Measurements from ENCODE around the gene ZNF423.

ZNF423 gene

GRCh38 chr16:49706620-49707355, 149.1 kb downstream of the ZNF423 start:
- no peak for ATAC-seq
- Mint-ChIP-seq H3K4me3 (no peak overlapping the region), H3K9me3 (no peaks in the 10 kb centered on the region), H3K27me3 (peaks cover 8% of the 10 kb centered on the region), H3K27ac (no peak overlapping the region), H3K4me1 (no peaks in the 10 kb centered on the region), H3K36me3 (no peaks in the 10 kb centered on the region)

- no peaks in the 10 kb centered on the region for H3K4me1 Mint-ChIP-seq
- no peak overlapping the region for H3K27ac Mint-ChIP-seq
- no peaks in the 10 kb centered on the region for H3K9me3 Mint-ChIP-seq
- ATAC-seq: no peak
- peaks cover 15% of the 10 kb centered on the region for H3K27me3 Mint-ChIP-seq
- no peak overlapping the region for H3K4me3 Mint-ChIP-seq
- no peaks in the 10 kb centered on the region for H3K36me3 Mint-ChIP-seq
These were observed 151.2 kb downstream of the ZNF423 start for GRCh38 chr16:49704586-49705155.

GRCh38 chr16:49703483-49703882, 152.4 kb downstream of the ZNF423 start:
- no peak overlapping the region for H3K4me3 Mint-ChIP-seq
- no peaks in the 10 kb centered on the region for H3K4me1 Mint-ChIP-seq
- H3K36me3 Mint-ChIP-seq: no peaks in the 10 kb centered on the region
- ATAC-seq: no peak
- H3K27ac Mint-ChIP-seq: no peak overlapping the region
- H3K27me3 Mint-ChIP-seq: peaks cover 22% of the 10 kb centered on the region
- no peaks in the 10 kb centered on the region for H3K9me3 Mint-ChIP-seq

- Mint-ChIP-seq H3K36me3 (no peaks in the 10 kb centered on the region), H3K4me1 (no peaks in the 10 kb centered on the region), H3K27me3 (peaks cover 28% of the 10 kb centered on the region), H3K4me3 (no peak overlapping the region), H3K9me3 (no peaks in the 10 kb centered on the region), H3K27ac (no peak overlapping the region)
- ATAC-seq: no peak
These were observed 154.0 kb downstream of the ZNF423 start for GRCh38 chr16:49701789-49702494.

GRCh38 chr16:49701065-49701685, 154.7 kb downstream of the ZNF423 start:
- H3K27ac Mint-ChIP-seq: no peak overlapping the region
- H3K27me3 Mint-ChIP-seq: peaks cover 28% of the 10 kb centered on the region
- H3K36me3 Mint-ChIP-seq: no peaks in the 10 kb centered on the region
- no peaks in the 10 kb centered on the region for H3K9me3 Mint-ChIP-seq
- ATAC-seq: no peak
- H3K4me1 Mint-ChIP-seq: no peaks in the 10 kb centered on the region
- no peak overlapping the region for H3K4me3 Mint-ChIP-seq

GRCh38 chr16:49700251-49701064, 155.5 kb downstream of the ZNF423 start:
- Mint-ChIP-seq H3K27me3 (peaks cover 28% of the 10 kb centered on the region), H3K4me3 (no peak overlapping the region), H3K36me3 (no peaks in the 10 kb centered on the region), H3K4me1 (no peaks in the 10 kb centered on the region), H3K9me3 (no peaks in the 10 kb centered on the region), H3K27ac (no peak overlapping the region)
- ATAC-seq: no peak

GRCh38 chr16:49699841-49700175, 156.1 kb downstream of the ZNF423 start:
- Mint-ChIP-seq H3K27me3 (peaks cover 28% of the 10 kb centered on the region), H3K36me3 (no peaks in the 10 kb centered on the region), H3K27ac (no peak overlapping the region), H3K4me1 (no peaks in the 10 kb centered on the region), H3K9me3 (no peaks in the 10 kb centered on the region), H3K4me3 (no peak overlapping the region)
- no peak for ATAC-seq

- no peak overlapping the region for H3K27ac Mint-ChIP-seq
- no peaks in the 10 kb centered on the region for H3K4me1 Mint-ChIP-seq
- H3K36me3 Mint-ChIP-seq: no peaks in the 10 kb centered on the region
- peaks cover 28% of the 10 kb centered on the region for H3K27me3 Mint-ChIP-seq
- H3K9me3 Mint-ChIP-seq: no peaks in the 10 kb centered on the region
- H3K4me3 Mint-ChIP-seq: no peak overlapping the region
- no peak for ATAC-seq
These were observed 156.7 kb downstream of the ZNF423 start for GRCh38 chr16:49698931-49699840.

GRCh38 chr16:49698453-49698815, 157.5 kb downstream of the ZNF423 start:
- H3K36me3 Mint-ChIP-seq: no peaks in the 10 kb centered on the region
- ATAC-seq: no peak
- no peaks in the 10 kb centered on the region for H3K4me1 Mint-ChIP-seq
- peaks cover 28% of the 10 kb centered on the region for H3K27me3 Mint-ChIP-seq
- no peaks in the 10 kb centered on the region for H3K9me3 Mint-ChIP-seq
- no peak overlapping the region for H3K4me3 Mint-ChIP-seq
- no peak overlapping the region for H3K27ac Mint-ChIP-seq

- H3K27me3 Mint-ChIP-seq: peaks cover 28% of the 10 kb centered on the region
- H3K4me3 Mint-ChIP-seq: no peak overlapping the region
- no peaks in the 10 kb centered on the region for H3K9me3 Mint-ChIP-seq
- no peak for ATAC-seq
- H3K36me3 Mint-ChIP-seq: no peaks in the 10 kb centered on the region
- H3K4me1 Mint-ChIP-seq: no peaks in the 10 kb centered on the region
- H3K27ac Mint-ChIP-seq: no peak overlapping the region
These were observed 158.1 kb downstream of the ZNF423 start for GRCh38 chr16:49697631-49698452.

GRCh38 chr16:49696414-49697101, 159.4 kb downstream of the ZNF423 start:
- peaks cover 28% of the 10 kb centered on the region for H3K27me3 Mint-ChIP-seq
- no peak for ATAC-seq
- no peak overlapping the region for H3K4me3 Mint-ChIP-seq
- no peak overlapping the region for H3K27ac Mint-ChIP-seq
- no peaks in the 10 kb centered on the region for H3K9me3 Mint-ChIP-seq
- no peaks in the 10 kb centered on the region for H3K4me1 Mint-ChIP-seq
- H3K36me3 Mint-ChIP-seq: no peaks in the 10 kb centered on the region

GRCh38 chr16:49695782-49696413, 160.0 kb downstream of the ZNF423 start:
- H3K9me3 Mint-ChIP-seq: no peaks in the 10 kb centered on the region
- no peaks in the 10 kb centered on the region for H3K36me3 Mint-ChIP-seq
- ATAC-seq: no peak
- H3K27ac Mint-ChIP-seq: no peak overlapping the region
- H3K4me1 Mint-ChIP-seq: no peaks in the 10 kb centered on the region
- H3K4me3 Mint-ChIP-seq: no peak overlapping the region
- H3K27me3 Mint-ChIP-seq: peaks cover 30% of the 10 kb centered on the region

GRCh38 chr16:49693445-49693844, 162.5 kb downstream of the ZNF423 start:
- no peak for ATAC-seq
- Mint-ChIP-seq H3K4me1 (no peaks in the 10 kb centered on the region), H3K27me3 (peaks cover 34% of the 10 kb centered on the region), H3K9me3 (no peaks in the 10 kb centered on the region), H3K4me3 (no peak overlapping the region), H3K27ac (no peak overlapping the region), H3K36me3 (no peaks in the 10 kb centered on the region)
